ENCODE data around the gene RHBDF2.

GRCh38 chr17:76440751-76441362 is 60.4 kb downstream of the RHBDF2 start:
- TF ChIP-seq, protein P1, sequence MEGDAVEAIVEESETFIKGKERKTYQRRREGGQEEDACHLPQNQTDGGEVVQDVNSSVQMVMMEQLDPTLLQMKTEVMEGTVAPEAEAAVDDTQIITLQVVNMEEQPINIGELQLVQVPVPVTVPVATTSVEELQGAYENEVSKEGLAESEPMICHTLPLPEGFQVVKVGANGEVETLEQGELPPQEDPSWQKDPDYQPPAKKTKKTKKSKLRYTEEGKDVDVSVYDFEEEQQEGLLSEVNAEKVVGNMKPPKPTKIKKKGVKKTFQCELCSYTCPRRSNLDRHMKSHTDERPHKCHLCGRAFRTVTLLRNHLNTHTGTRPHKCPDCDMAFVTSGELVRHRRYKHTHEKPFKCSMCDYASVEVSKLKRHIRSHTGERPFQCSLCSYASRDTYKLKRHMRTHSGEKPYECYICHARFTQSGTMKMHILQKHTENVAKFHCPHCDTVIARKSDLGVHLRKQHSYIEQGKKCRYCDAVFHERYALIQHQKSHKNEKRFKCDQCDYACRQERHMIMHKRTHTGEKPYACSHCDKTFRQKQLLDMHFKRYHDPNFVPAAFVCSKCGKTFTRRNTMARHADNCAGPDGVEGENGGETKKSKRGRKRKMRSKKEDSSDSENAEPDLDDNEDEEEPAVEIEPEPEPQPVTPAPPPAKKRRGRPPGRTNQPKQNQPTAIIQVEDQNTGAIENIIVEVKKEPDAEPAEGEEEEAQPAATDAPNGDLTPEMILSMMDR (IDR thresholded peaks at IDR 0.05; ENCODE audit: insufficient read depth, low read depth, low read length) = no peak
- TF ChIP-seq EZH2 (IDR thresholded peaks at IDR 0.05; ENCODE audit: insufficient read depth, low read length) = no peak
